Prostate gland (tissue), 2 donors: Measurements from ENCODE around the gene PAPOLB.

Experiments
- CTCF ChIP-seq, 4 experiments: fragments of 200-600 bp in 2 of 4; fragments of 450-650 bp in 2 of 4; sonication (generic) in 2 of 4; IDR thresholded peaks; 1 replicate in 3 of 4; 2 replicates in 1 of 4; pipeline ENCODE4 v1.5.1; 2016 to 2019; ENCODE audit warnings: antibody characterized with exemption in 4 of 4, mild to moderate bottlenecking in 2 of 4, moderate library complexity in 2 of 4
- POLR2A ChIP-seq: fragments of 450-650 bp; IDR thresholded peaks from one replicate; pipeline ENCODE4 v1.6.1; 2016; ENCODE audit warnings: antibody characterized with exemption, mild to moderate bottlenecking
- POLR2AphosphoS5 ChIP-seq: sonication (generic); formaldehyde crosslinking; IDR thresholded peaks from one replicate; pipeline ENCODE4 v1.6.1; 2017; ENCODE audit warnings: antibody characterized with exemption

- TF ChIP-seq CTCF (IDR thresholded peaks at IDR 0.05) (no peak), POLR2AphosphoS5 (no peak), POLR2A (no peak)
Observed at GRCh38 chr7:4871056-4871680, 9.3 kb upstream of the PAPOLB start.
